ENCODE results near the gene ASXL1.
"Not testable (repeated sequence)": the region's sequence is repeated elsewhere in the genome, so short reads cannot be mapped to it uniquely, and the experiment has no call there.

The ASXL1 gene

DNA sequence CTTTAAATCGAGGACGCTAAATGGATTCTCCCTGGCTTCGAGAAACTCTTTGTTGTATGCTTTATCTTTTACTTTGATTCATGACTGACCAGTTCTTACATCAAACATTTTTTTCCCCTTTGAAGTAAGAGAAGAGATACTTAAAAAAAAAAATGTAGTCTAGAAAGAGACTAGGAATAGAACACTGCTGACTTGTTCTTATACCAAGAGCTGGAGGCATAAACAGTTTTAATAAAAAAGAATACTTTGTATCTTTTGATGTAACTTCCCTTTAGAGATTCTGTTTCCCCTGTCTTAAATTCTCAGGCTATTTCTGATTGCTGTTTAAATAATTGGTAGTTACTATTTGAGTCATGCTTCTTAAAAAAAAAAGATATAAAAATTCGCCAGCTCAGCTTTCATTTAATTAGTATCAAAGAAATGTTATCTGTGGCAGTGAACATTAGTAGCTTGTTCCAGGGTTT, 4.8 kb downstream of the ASXL1 start:
- DNase-seq (ENCODE audit: low read depth), result no peak

DNA sequence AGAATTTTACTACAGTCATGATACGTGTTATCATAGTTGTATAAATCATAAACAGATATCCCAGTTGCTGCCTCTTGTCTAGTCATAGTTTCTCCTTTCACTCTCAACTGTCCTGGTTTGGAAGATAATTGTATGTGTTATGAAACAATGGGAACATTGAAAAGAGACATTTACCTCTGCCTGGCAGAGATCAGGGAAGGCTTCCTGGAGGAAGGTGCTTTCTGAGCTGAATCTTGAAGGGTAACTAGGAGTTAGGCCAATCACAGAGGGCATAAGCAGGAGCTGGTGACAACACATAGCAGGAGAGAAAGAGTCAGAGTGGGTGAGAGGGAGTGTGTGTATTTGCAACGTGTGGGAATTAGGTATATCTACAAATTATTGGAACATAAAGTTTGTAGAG, 5.4 kb downstream of the ASXL1 start:
- DNase-seq (ENCODE audit: low read depth), result no peak

DNA sequence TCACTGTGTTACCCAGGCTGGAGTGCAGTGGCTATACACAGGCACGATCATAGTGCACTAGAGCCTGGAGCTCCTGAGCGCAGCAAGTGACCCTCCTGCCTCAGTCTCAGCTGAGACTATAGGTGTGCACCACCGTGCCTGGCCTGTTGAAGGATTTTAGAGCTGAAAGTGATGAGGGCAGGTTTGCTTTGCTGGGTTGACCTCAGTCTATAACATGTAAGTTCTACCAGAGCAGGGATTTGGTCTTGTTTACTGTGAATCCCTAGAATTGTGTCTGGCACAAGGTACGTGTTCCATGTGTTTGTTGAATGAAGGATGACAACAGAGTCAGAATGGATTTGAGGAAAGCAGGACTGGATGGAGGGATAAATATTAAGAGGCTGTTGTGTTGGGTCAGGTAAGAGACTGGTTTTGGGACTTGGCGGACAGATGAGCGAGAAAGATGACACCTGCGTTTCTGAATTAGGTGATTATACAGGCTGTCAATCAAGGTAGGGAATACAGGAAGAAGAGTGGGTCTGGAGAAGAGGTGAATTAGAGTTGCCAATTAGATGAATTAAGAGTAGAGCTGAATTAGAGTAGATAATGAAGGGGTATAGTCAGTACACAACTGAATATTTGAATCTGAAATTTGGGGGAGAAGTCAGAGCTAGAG, 6.5 kb downstream of the ASXL1 start:
- no peak for DNase-seq (ENCODE audit: low read depth)

DNA sequence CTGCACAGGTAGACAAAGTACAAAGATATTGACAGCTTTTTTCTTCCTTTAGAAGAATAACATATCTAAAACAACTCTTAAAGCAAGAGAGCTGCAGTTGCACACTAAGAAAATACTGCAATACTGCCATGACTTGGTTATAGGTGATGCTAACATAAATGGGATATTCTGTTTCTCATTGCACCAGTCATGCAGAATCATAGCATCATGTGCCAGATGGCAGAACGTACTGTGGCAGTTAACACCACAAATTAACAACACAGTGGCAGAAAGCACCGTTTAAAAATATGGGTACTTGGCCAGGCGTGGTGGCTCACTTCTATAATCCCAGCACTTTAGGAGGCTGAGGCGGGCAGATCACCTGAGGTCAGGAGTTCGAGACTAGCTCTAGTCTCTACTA, 7.4 kb downstream of the ASXL1 start:
- no peak for DNase-seq (ENCODE audit: low read depth)

DNA sequence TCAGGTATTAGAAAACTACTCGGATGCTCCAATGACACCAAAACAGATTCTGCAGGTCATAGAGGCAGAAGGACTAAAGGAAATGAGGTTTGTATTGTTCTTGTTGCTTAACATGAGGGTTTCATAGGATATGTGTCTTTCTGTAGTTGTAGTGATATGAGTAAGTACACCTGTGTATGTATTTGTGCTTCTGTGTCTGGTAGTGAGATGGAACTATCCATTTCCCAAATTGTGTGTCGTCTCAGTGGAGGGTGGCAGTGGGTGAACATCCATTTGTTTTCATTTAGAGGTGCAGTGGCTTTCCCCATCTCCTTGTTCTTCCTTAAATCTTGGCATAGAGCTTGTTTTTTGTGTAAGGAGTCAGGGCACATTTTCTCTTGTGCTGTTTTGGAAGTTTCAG, 8.2 kb downstream of the ASXL1 start:
- DNase-seq (ENCODE audit: low read depth), result no peak

DNA sequence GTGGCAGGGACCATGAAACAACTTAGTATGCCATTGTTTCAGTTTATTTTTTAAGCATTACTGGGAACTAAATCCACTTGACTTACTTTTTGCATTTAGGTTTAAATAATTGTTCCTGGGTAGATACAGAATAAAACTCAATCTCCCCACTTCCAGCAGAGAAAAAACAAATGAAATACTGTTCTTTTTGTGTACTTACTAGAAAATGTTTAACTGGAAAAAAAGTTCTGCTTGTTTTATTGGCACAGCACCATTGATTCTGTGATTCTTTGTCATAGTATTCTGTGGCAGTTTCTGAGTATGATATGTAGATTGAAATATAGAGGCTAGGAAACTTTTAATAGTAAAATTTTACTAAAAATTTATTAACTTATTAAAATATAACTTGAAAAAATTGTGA, 10.2 kb downstream of the ASXL1 start:
- DNase-seq (ENCODE audit: low read depth), result no peak

DNA sequence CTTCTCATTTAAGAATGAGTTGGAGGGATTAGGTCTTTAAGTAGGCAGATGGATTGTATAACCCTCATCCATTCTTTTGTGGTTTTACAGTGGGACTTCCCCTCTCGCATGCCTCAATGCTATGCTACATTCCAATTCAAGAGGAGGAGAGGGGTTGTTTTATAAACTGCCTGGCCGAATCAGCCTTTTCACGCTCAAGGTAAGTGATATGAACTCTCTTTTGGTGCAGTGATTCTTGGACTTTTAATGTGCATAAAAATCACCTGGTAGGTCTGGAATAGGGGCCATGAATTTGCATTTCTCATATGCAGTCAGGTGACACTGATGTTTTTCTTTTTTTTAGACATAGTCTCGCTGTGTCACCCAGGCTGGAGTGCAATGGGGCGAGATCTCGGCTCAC, 10.8 kb downstream of the ASXL1 start:
- no peak for DNase-seq (ENCODE audit: low read depth)

- no peak for DNase-seq (ENCODE audit: low read depth)
These were observed 12.8 kb downstream of the ASXL1 start for GRCh38 chr20:32370897-32371296.

DNA sequence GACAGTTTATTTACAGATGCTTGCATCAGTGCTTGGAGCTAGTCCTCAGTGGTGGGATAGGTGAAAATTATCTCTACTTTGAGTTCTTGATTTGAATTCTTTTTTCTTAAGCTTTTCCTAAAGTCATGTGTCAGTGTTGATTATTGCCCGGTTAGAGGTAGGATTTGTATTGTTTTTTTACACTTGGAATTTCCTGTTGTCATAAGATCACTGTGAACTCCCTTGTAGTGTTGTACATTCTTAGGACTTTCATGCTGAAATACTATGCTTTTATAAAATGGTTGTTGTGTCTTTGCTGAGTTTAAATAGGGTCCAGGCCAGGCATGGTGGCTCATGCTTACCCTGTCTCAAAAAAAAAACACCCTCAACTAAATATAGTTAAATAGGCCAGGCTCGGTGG, 20.3 kb downstream of the ASXL1 start:
- no peak for DNase-seq (ENCODE audit: low read depth)

- not testable (repeated sequence) for DNase-seq (ENCODE audit: low read depth)
These were observed 21.9 kb downstream of the ASXL1 start for GRCh38 chr20:32380037-32380436.

DNA sequence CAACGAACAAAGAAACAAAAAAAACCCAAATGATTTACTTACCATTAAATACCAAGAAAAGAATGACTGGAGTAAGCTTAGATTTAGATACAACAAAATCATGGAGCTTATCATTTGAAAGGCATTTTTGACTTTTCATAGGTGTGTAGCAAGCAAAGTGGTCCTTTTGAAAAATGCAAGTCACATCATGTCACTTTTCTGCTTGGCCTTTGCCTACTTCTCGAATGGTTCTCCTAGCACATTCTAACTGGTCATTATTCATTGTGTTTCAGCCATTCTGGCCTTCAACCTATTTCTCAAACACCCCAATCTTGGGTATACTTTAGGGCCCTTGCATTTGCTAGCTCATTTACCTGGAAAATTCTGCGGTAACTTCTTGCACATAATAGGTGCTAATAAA, 22.6 kb downstream of the ASXL1 start:
- no peak for DNase-seq (ENCODE audit: low read depth)

- no peak for DNase-seq (ENCODE audit: low read depth)
These were observed 24.2 kb downstream of the ASXL1 start for GRCh38 chr20:32382102-32382950.

DNA sequence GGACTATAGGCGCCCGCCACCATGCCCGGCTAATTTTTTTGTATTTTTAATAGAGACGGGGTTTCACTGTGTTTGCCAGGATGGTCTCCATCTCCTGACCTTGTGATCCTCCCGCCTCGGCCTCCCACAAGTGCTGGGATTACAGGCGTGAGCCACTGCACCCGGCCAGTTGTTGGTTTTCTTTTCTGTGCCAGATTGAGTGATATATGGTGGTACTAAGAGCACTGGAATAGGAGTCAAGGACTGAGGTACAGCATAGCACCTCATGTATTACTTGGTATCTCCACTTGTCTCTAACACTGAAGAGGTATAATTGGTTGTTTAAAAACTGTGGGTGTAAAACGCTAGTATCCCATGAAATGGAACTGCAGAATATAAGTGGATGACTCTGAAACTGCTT, 25.3 kb downstream of the ASXL1 start:
- not testable (repeated sequence) for DNase-seq (ENCODE audit: low read depth)

GRCh38 chr20:32385541-32385940, 27.4 kb downstream of the ASXL1 start:
- DNase-seq (ENCODE audit: low read depth), result no peak

GRCh38 chr20:32386091-32386490, 28.0 kb downstream of the ASXL1 start:
- DNase-seq (ENCODE audit: low read depth), result no peak

GRCh38 chr20:32387252-32387651, 29.1 kb downstream of the ASXL1 start:
- DNase-seq (ENCODE audit: low read depth), result peak; percentile 10

GRCh38 chr20:32391003-32391402, 32.9 kb downstream of the ASXL1 start:
- no peak for DNase-seq (ENCODE audit: low read depth)

- DNase-seq (ENCODE audit: low read depth), result no peak
These were observed 36.9 kb downstream of the ASXL1 start for GRCh38 chr20:32395066-32395465.

DNA sequence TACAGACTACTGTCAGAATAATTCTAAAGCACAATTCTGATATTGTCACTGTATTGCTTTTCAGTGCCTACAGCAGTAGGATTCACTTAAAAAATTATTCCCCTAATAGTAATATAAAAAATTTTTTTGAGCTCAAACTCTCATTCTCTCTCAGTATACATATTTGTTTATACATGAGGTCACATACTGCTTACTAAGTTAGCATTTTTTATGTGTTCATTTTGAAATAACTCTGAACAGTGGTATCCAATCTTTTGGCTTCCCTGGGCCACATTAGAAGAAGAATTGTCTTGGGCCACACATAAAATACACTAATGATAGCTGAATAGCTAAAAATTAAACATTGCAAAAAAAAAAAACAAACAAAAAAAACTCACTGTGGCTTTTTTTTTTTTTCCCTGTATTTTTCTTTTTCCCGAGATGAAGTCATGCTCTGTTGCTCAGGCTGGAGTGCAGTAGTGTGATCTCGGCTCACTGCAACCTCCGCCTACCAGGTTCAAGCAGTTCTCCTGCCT, 38.6 kb downstream of the ASXL1 start:
- no peak for DNase-seq (ENCODE audit: low read depth)

DNA sequence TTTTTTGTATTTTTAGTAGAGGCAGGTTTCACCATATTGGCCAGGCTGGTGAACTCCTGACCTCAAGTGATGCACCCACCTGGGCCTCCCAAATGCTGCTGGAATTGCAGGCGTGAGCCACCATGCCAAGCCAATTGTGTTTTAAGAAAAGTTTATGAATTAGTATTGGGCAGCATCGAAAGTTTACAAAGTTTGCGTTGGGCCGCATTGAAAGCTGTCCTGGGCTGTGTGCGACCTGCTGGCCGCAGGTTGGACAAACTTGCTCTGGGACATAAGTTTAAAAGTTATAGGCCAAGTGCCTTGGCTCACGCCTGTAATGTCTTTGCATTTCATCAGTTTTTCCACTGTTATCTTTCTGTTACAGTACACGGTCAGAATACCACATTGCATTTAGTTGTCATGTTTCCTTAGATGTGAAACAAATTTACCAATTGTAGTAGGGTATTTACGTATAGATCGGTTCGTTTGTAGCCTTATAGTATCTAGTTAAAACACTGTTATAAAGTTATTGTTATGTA, 39.5 kb downstream of the ASXL1 start:
- no peak for DNase-seq (ENCODE audit: low read depth)

DNA sequence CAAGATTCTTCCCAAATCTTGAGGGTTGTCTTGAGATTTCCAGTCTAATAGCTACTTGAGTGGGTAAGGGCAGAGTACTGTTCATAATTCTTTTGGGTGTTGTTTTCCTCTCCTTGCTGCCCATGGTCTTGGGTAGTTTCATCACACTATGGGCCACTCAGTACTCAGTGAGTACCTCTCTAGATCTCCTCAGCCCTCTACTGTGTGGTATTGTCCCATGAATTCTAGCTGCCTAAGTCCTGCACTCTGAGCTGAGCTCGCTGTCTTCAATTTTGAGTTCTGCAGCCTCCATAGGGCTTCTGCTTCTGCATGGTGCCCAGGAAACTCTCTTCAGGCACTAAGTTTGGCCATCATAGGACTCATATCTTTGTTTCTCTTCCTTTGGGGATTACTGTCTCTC, 42.3 kb downstream of the ASXL1 start:
- DNase-seq (ENCODE audit: low read depth), result no peak

DNA sequence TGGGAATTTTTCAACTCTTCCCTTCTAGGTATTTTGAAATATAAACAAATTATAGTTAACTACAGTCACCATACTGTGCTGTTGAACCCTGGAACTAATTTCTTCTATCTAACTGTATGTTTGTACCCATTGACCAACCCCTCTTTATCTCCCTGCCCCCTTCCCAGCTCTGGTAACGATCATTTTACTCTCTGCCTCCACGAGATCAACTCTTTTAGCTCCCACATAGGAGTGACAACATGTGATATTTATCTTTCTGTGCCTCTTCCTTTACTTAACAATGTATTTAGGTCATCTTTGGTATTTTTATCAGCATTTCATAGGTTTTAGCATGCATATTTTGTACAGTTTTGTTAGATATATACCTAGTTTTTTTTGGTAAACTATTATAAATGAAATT, 45.9 kb downstream of the ASXL1 start:
- no peak for DNase-seq (ENCODE audit: low read depth)

- DNase-seq (ENCODE audit: low read depth), result no peak
These were observed 48.6 kb downstream of the ASXL1 start for GRCh38 chr20:32406701-32407100.

All from T follicular helper cell (primary cell).